Esophagus muscularis mucosa (tissue), 4 donors: ENCODE data around the gene ZFP36.

Experiments
- EP300 ChIP-seq: sonication (generic); formaldehyde crosslinking; IDR thresholded peaks from one replicate; pipeline ENCODE4 v1.6.1; 2017; ENCODE audit warnings: antibody characterized with exemption
- POLR2A ChIP-seq: fragments of 450-650 bp; IDR thresholded peaks from one replicate; pipeline ENCODE4 v1.6.1; 2017; ENCODE audit warnings: antibody characterized with exemption, moderate library complexity, mild to moderate bottlenecking, low read depth
- POLR2AphosphoS5 ChIP-seq, 2 donors: sonication (generic); formaldehyde crosslinking; IDR thresholded peaks; one replicate each; pipeline ENCODE4 v1.6.1; 2017; ENCODE audit warnings: antibody characterized with exemption in 2 of 2
- TF ChIP-seq, protein P1 (sequence below), 3 experiments: fragments of 200-600 bp in 2 of 3; fragments of 450-650 bp in 1 of 3; sonication (generic) in 2 of 3; IDR thresholded peaks; one replicate each; pipeline ENCODE4 v1.5.1; 2017 to 2019; ENCODE audit warnings: antibody characterized with exemption in 3 of 3, mild to moderate bottlenecking in 2 of 3, moderate library complexity in 1 of 3

- TF ChIP-seq, protein P1, sequence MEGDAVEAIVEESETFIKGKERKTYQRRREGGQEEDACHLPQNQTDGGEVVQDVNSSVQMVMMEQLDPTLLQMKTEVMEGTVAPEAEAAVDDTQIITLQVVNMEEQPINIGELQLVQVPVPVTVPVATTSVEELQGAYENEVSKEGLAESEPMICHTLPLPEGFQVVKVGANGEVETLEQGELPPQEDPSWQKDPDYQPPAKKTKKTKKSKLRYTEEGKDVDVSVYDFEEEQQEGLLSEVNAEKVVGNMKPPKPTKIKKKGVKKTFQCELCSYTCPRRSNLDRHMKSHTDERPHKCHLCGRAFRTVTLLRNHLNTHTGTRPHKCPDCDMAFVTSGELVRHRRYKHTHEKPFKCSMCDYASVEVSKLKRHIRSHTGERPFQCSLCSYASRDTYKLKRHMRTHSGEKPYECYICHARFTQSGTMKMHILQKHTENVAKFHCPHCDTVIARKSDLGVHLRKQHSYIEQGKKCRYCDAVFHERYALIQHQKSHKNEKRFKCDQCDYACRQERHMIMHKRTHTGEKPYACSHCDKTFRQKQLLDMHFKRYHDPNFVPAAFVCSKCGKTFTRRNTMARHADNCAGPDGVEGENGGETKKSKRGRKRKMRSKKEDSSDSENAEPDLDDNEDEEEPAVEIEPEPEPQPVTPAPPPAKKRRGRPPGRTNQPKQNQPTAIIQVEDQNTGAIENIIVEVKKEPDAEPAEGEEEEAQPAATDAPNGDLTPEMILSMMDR (IDR thresholded peaks at IDR 0.05): no peak
- TF ChIP-seq EP300 (no peak), POLR2A (no peak), POLR2AphosphoS5 (IDR thresholded peaks at IDR 0.05) (no peak)
Measured at GRCh38 chr19:39407410-39407659, 688 bp downstream of the ZFP36 start.
